ENCODE measurements around the gene PXYLP1.
A peak's percentile ranks its signal among the peaks of the same experiment; 100 is the strongest.
"Not testable (repeated sequence)": the region's sequence is repeated elsewhere in the genome, so short reads cannot be mapped to it uniquely, and the experiment has no call there.

The PXYLP1 gene

GRCh38 chr3:141294301-141294700 is 62.7 kb downstream of the PXYLP1 start:
- no peak for DNase-seq (ENCODE audit: low spot score)

- DNase-seq (ENCODE audit: low spot score), result no peak
Observed at GRCh38 chr3:141294848-141295247, 63.2 kb downstream of the PXYLP1 start.

GRCh38 chr3:141300426-141300825 is 68.8 kb downstream of the PXYLP1 start:
- DNase-seq (ENCODE audit: low spot score), result not testable (repeated sequence)

GRCh38 chr3:141302364-141303141 is 70.9 kb downstream of the PXYLP1 start:
- no peak for DNase-seq (ENCODE audit: low spot score)

GRCh38 chr3:141303481-141304223 is 72.0 kb downstream of the PXYLP1 start:
- no peak for DNase-seq (ENCODE audit: low spot score)

GRCh38 chr3:141305436-141305835 is 73.8 kb downstream of the PXYLP1 start:
- no peak for DNase-seq (ENCODE audit: low spot score)

GRCh38 chr3:141306276-141306675 is 74.7 kb downstream of the PXYLP1 start:
- DNase-seq (ENCODE audit: low spot score), result no peak

GRCh38 chr3:141306922-141307321 is 75.3 kb downstream of the PXYLP1 start:
- DNase-seq (ENCODE audit: low spot score), result no peak

- no peak for DNase-seq (ENCODE audit: low spot score)
Observed at GRCh38 chr3:141307351-141308059, 75.9 kb downstream of the PXYLP1 start.

GRCh38 chr3:141308588-141309218 is 77.1 kb downstream of the PXYLP1 start:
- DNase-seq (ENCODE audit: low spot score), result no peak

- DNase-seq (ENCODE audit: low spot score), result no peak
Observed at GRCh38 chr3:141311170-141311495, 79.5 kb downstream of the PXYLP1 start.

- peak; percentile 99 for DNase-seq (ENCODE audit: low spot score)
Observed at GRCh38 chr3:141311496-141312353, 80.1 kb downstream of the PXYLP1 start.

- DNase-seq (ENCODE audit: low spot score), result no peak
Observed at GRCh38 chr3:141312354-141313092, 80.9 kb downstream of the PXYLP1 start.

- DNase-seq (ENCODE audit: low spot score), result no peak
Observed at GRCh38 chr3:141313093-141313683, 81.6 kb downstream of the PXYLP1 start.

- not testable (repeated sequence) for DNase-seq (ENCODE audit: low spot score)
Observed at GRCh38 chr3:141314415-141314814, 82.8 kb downstream of the PXYLP1 start.

GRCh38 chr3:141316851-141317250 is 85.2 kb downstream of the PXYLP1 start:
- DNase-seq (ENCODE audit: low spot score), result no peak

GRCh38 chr3:141320399-141321108 is 88.9 kb downstream of the PXYLP1 start:
- DNase-seq (ENCODE audit: low spot score), result no peak

GRCh38 chr3:141321109-141321497 is 89.5 kb downstream of the PXYLP1 start:
- DNase-seq (ENCODE audit: low spot score), result no peak

- DNase-seq (ENCODE audit: low spot score), result no peak
Observed at GRCh38 chr3:141323936-141324704, 92.5 kb downstream of the PXYLP1 start.
